ENCODE measurements around the gene CNN2. TPM values are rescaled to one million over a fixed set of nuclear protein-coding genes. Genes with fewer than 3 reads are reported as not detected.

CNN2 gene
- total and polyA plus RNA-seq, 2 of the 13 experiments (the other 11 are each of a cell fraction or from before 2014, with no cell fraction given) = 63.6 to 70.0 TPM

DNA sequence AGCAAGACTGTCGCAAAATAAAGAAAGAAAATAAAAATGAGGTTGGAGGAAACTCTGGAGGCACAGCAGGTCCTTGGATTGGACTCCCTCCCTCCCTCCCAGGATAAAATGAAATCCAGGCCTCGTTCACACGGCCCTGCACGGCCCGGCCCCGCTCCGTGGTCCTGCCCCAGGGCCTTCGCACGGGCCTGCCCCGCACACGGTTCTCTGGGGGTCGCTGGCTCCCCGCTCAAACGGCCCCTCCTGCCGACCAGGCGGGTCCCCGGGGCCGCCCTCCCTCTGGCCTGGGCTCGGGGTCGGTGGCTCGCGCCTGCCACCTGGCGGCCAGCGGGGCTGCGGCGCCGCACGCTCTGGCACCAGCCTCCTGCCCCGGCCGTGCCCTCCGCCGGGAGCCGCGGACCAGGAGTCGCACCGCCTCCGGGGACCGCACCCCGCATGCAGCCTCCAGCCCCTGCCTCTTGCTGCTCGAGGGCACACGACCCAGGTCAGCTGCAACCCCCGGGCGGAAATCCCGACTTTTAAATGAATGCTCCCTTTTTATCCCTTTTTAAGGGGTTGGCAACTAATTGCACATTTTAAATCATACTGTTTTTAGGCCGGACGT lies 43.7 kb upstream of the CNN2 start (continued):
- peak; percentile 27 for TF ChIP-seq SKI (IDR thresholded peaks at IDR 0.05; ENCODE audit: partially characterized antibody)
- peak; percentile 63; the same call in 1 of the 2 replicates for TF ChIP-seq ZNF121 (CRISPR knock-in tag; IDR thresholded peaks at IDR 0.05)
- peak; percentile 52 for TF ChIP-seq TBX2 (CRISPR knock-in tag; IDR thresholded peaks at IDR 0.05; ENCODE audit: borderline replicate concordance)
- TF ChIP-seq, protein P1, sequence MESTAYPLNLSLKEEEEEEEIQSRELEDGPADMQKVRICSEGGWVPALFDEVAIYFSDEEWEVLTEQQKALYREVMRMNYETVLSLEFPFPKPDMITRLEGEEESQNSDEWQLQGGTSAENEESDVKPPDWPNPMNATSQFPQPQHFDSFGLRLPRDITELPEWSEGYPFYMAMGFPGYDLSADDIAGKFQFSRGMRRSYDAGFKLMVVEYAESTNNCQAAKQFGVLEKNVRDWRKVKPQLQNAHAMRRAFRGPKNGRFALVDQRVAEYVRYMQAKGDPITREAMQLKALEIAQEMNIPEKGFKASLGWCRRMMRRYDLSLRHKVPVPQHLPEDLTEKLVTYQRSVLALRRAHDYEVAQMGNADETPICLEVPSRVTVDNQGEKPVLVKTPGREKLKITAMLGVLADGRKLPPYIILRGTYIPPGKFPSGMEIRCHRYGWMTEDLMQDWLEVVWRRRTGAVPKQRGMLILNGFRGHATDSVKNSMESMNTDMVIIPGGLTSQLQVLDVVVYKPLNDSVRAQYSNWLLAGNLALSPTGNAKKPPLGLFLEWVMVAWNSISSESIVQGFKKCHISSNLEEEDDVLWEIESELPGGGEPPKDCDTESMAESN (CRISPR knock-in tag; conservative IDR thresholded peaks at IDR 0.05) = peak; percentile 45; the same call in 1 of the 2 replicates
- TF ChIP-seq ZNF232 (CRISPR knock-in tag; IDR thresholded peaks at IDR 0.05; ENCODE audit: borderline replicate concordance) = 0 out of 2 replicates have a peak, but pooled peaks have one; percentile 8
- 0 out of 2 replicates have a peak, but pooled peaks have one; percentile 20 for TF ChIP-seq ZNF772 (CRISPR knock-in tag; IDR thresholded peaks at IDR 0.05)
- TF ChIP-seq, protein P2, sequence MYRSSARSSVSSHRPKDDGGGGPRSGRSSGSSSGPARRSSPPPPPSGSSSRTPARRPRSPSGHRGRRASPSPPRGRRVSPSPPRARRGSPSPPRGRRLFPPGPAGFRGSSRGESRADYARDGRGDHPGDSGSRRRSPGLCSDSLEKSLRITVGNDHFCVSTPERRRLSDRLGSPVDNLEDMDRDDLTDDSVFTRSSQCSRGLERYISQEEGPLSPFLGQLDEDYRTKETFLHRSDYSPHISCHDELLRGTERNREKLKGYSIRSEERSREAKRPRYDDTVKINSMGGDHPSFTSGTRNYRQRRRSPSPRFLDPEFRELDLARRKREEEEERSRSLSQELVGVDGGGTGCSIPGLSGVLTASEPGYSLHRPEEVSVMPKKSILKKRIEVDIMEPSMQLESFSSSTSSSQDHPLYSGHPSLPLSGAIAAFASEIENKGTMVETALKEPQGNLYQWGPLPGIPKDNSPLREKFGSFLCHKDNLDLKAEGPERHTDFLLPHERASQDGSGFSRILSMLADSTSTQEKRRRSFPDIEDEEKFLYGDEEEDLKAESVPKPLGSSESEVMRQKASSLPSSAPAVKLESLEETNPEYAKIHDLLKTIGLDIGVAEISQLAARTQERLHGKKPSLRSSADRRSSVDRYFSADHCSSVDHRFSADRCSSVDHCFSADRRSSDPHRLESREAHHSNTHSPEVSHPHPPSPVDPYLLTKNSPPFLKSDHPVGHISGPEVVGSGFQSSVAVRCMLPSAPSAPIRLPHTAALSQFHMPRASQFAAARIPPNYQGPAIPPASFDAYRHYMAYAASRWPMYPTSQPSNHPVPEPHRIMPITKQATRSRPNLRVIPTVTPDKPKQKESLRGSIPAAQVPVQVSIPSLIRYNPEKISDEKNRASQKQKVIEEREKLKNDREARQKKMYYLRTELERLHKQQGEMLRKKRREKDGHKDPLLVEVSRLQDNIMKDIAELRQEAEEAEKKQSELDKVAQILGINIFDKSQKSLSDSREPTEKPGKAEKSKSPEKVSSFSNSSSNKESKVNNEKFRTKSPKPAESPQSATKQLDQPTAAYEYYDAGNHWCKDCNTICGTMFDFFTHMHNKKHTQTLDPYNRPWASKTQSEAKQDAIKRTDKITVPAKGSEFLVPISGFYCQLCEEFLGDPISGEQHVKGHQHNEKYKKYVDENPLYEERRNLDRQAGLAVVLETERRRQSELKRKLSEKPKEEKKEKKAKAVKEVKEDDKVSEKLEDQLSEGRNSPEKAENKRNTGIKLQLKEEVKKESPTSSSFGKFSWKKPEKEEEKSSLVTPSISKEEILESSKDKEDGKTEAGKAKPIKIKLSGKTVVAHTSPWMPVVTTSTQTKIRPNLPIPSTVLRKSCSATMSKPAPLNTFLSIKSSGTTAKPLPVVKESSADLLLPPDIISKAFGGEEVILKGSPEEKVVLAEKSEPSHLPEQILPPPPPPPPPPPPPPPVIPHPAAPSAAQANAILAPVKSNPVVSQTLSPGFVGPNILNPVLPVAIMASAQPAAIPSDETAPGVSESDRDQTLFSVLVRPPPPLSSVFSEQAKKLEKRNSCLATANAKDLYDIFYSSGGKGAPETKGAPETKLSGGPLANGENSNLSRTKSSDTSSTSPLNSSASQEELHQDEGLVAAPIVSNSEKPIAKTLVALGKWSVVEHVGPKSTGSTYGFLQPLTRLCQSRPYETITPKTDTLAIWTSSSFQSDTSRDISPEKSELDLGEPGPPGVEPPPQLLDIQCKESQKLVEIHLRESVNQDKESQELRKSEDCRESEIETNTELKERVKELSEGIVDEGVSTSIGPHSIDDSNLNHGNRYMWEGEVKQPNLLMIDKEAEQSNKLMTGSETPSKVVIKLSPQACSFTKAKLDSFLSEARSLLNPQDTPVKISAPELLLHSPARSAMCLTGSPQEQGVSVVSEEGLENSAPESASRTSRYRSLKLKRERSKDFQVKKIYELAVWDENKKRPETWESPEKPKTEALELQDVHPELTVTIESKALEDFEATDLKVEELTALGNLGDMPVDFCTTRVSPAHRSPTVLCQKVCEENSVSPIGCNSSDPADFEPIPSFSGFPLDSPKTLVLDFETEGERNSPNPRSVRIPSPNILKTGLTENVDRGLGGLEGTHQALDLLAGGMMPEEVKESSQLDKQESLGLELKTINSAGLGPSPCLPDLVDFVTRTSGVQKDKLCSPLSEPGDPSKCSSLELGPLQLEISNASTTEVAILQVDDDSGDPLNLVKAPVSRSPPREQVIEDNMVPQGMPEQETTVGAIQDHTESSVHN (CRISPR knock-in tag; IDR thresholded peaks at IDR 0.05) = no peak
- TF ChIP-seq NR2C2 (CRISPR knock-in tag; IDR thresholded peaks at IDR 0.05; ENCODE audit: borderline replicate concordance) = peak; percentile 55; the same call in 1 of the 2 replicates
- TF ChIP-seq U2AF2 (IDR thresholded peaks at IDR 0.05; ENCODE audit: low read depth, low read length) = no peak
- no peak for TF ChIP-seq CEBPB (IDR thresholded peaks at IDR 0.05; ENCODE audit: borderline replicate concordance, low read depth, low read length)
- peak; percentile 61; the same call in 1 of the 3 replicates for TF ChIP-seq MXI1 (IDR thresholded peaks at IDR 0.05; ENCODE audit: borderline replicate concordance, low read depth, low read length)
- TF ChIP-seq CREM (IDR thresholded peaks at IDR 0.05) = no peak
- no peak for TF ChIP-seq CREM (CRISPR knock-in tag; IDR thresholded peaks at IDR 0.05)
- no peak for TF ChIP-seq ZNF557 (CRISPR knock-in tag; IDR thresholded peaks at IDR 0.05)
- TF ChIP-seq RAD51 (IDR thresholded peaks at IDR 0.05; ENCODE audit: borderline replicate concordance) = no peak
- TF ChIP-seq NR3C1 (CRISPR knock-in tag; IDR thresholded peaks at IDR 0.05) = no peak
- 0 out of 2 replicates have a peak, but pooled peaks have one; percentile 72 for TF ChIP-seq ZSCAN31 (CRISPR knock-in tag; IDR thresholded peaks at IDR 0.05; ENCODE audit: low read depth)
- peak; percentile 29 for TF ChIP-seq AGO1 (IDR thresholded peaks at IDR 0.05; ENCODE audit: low read depth, low read length, poor library complexity, severe bottlenecking)
- no peak for TF ChIP-seq GRHL1 (CRISPR knock-in tag; conservative IDR thresholded peaks at IDR 0.05)

Data from HepG2 (cell line).